H1 (cell line): ENCODE measurements around the gene ELMO1. TPM values are rescaled to one million over a fixed set of nuclear protein-coding genes. Genes with fewer than 3 reads are reported as not detected.

Experiments
- CTCF ChIA-PET: fragments of 300-600 bp; sonication (Branson Sonifier 250); formaldehyde crosslinking; loops from one replicate; lab custom pipeline; 2021; ENCODE audit not compliant: partially characterized antibody; lab: Charles Lee
- POLR2A ChIA-PET: fragments of 300-600 bp; sonication (Branson Sonifier 250); formaldehyde crosslinking; loops from one replicate; lab custom pipeline; 2021; ENCODE audit warnings: inconsistent platforms; ENCODE audit not compliant: partially characterized antibody; lab: Charles Lee
- DNase-seq, 2 experiments: peaks; one replicate each; pipeline versions ENCODE4 v3.0.0 to v3.0.0-alpha.2; 2010 to 2022; ENCODE audit warnings: low spot score in 2 of 2, low read depth in 1 of 2, mixed read lengths in 1 of 2
- FAIRE-seq: peaks from 2 replicates; lab custom pipeline; 2011; peaks lifted over from hg19 to GRCh38; lab: Jason Lieb, UNC
- H2AFZ ChIP-seq: 2 replicates; pipeline ENCODE4 v1.8.1; 2012; ENCODE audit warnings: low read length, inconsistent platforms
- H2AK5ac ChIP-seq: 2 replicates; pipeline ENCODE4 v1.6.1; 2013; ENCODE audit warnings: low read depth, low read length
- H2BK120ac ChIP-seq: replicated peaks from 2 replicates; pipeline ENCODE3; 2013; ENCODE audit warnings: low read depth, low read length, inconsistent platforms
- H2BK12ac ChIP-seq: 2 replicates; pipeline ENCODE4 v1.6.1; 2013; ENCODE audit warnings: low read depth, low read length
- H2BK15ac ChIP-seq: 2 replicates; pipeline ENCODE4 v1.6.1; 2013; ENCODE audit warnings: low read length
- H2BK20ac ChIP-seq: 2 replicates; pipeline ENCODE4 v1.6.1; 2013; ENCODE audit warnings: low read length
- H2BK5ac ChIP-seq: 2 replicates; pipeline ENCODE4 v1.6.1; 2013; ENCODE audit warnings: low read depth, low read length
- H3K14ac ChIP-seq: 2 replicates; pipeline ENCODE4 v1.6.1; 2013; ENCODE audit warnings: inconsistent platforms; ENCODE audit not compliant: insufficient read length
- H3K18ac ChIP-seq: 2 replicates; pipeline ENCODE4 v1.6.1; 2013; ENCODE audit warnings: low read length; ENCODE audit errors: extremely low read depth
- H3K23ac ChIP-seq: 2 replicates; pipeline ENCODE4 v1.6.1; 2013; ENCODE audit warnings: inconsistent platforms; ENCODE audit not compliant: insufficient read length
- H3K23me2 ChIP-seq: 2 replicates; pipeline ENCODE4 v1.6.1; 2013; ENCODE audit warnings: low read depth, low read length
- H3K27ac ChIP-seq: 2 replicates; pipeline ENCODE4 v1.6.1; 2011; ENCODE audit warnings: low read depth, low read length, inconsistent platforms
- H3K27me3 ChIP-seq, 4 experiments: replicated peaks in 1 of 4; 1 replicate in 1 of 4; 2 replicates in 3 of 4; pipeline versions ENCODE4 v1.6.1 to v1.8.1; 2011 to 2013; ENCODE audit warnings: low read length in 3 of 4, mild to moderate bottlenecking in 3 of 4, inconsistent platforms in 2 of 4, mixed read lengths in 2 of 4, moderate library complexity in 1 of 4; ENCODE audit not compliant: control insufficient read depth in 3 of 4, insufficient read depth in 3 of 4; ENCODE audit errors: extremely low read depth in 1 of 4
- H3K36me3 ChIP-seq, 4 experiments: 2 replicates each; pipeline versions ENCODE4 v1.6.1 to v1.8.1; 2011 to 2013; ENCODE audit warnings: mild to moderate bottlenecking in 4 of 4, low read length in 3 of 4, moderate library complexity in 2 of 4, control low read depth in 1 of 4, inconsistent platforms in 1 of 4; ENCODE audit not compliant: insufficient read depth in 4 of 4, control insufficient read depth in 2 of 4
- H3K4ac ChIP-seq: replicated peaks from 2 replicates; pipeline ENCODE3; 2013; ENCODE audit warnings: low read length, low read depth, mixed read lengths, inconsistent platforms; ENCODE audit not compliant: insufficient read length
- H3K4me1 ChIP-seq, 4 experiments: replicated peaks in 1 of 4; 1 replicate in 1 of 4; 2 replicates in 3 of 4; pipeline versions ENCODE4 v1.6.1 to v1.8.1; 2011 to 2013; ENCODE audit warnings: low read length in 3 of 4, inconsistent platforms in 2 of 4, mixed read lengths in 1 of 4; ENCODE audit not compliant: insufficient read depth in 4 of 4, control insufficient read depth in 3 of 4
- H3K4me2 ChIP-seq, 2 experiments: 2 replicates each; pipeline versions ENCODE4 v1.6.1 to v1.8.1; 2011 to 2013; ENCODE audit warnings: low read depth in 2 of 2, low read length in 2 of 2, control low read depth in 1 of 2, inconsistent platforms in 1 of 2, mild to moderate bottlenecking in 1 of 2; ENCODE audit not compliant: insufficient read depth in 1 of 2
- H3K4me3 ChIP-seq, 4 experiments: fragments of 200-600, 300-600 bp in 1 of 4; sonication (generic), shearing (Covaris generic), sonication (Bioruptor Twin) in 1 of 4; 2 replicates each; pipeline versions ENCODE4 v1.5.1 to v1.8.1; 2011 to 2016; ENCODE audit warnings: low read length in 4 of 4, low read depth in 3 of 4, control low read depth in 2 of 4, inconsistent platforms in 2 of 4, mild to moderate bottlenecking in 2 of 4, mixed read lengths in 1 of 4, moderate library complexity in 1 of 4; ENCODE audit not compliant: insufficient read depth in 2 of 4; ENCODE audit errors: extremely low read depth in 1 of 4
- H3K56ac ChIP-seq: replicated peaks from 2 replicates; pipeline ENCODE3; 2013; ENCODE audit warnings: low read depth, mild to moderate bottlenecking, mixed read lengths, low read length, inconsistent platforms; ENCODE audit not compliant: insufficient read length
- H3K79me1 ChIP-seq: 2 replicates; pipeline ENCODE4 v1.6.1; 2013; ENCODE audit warnings: low read depth, low read length, control low read depth
- H3K79me2 ChIP-seq, 2 experiments: 2 replicates each; pipeline versions ENCODE4 v1.6.1 to v1.8.1; 2012 to 2013; ENCODE audit warnings: low read length in 2 of 2, mild to moderate bottlenecking in 2 of 2, inconsistent platforms in 1 of 2; ENCODE audit not compliant: insufficient read depth in 2 of 2, control insufficient read depth in 1 of 2
- H3K9ac ChIP-seq, 4 experiments: replicated peaks in 1 of 4; 1 replicate in 1 of 4; 2 replicates in 3 of 4; pipeline versions ENCODE4 v1.6.1 to v1.8.1; 2011 to 2013; ENCODE audit warnings: low read depth in 3 of 4, low read length in 3 of 4, control low read depth in 2 of 4, mild to moderate bottlenecking in 2 of 4, moderate library complexity in 2 of 4, inconsistent platforms in 1 of 4; ENCODE audit errors: extremely low read depth in 1 of 4
- H3K9me3 ChIP-seq, 2 experiments: 2 replicates each; pipeline versions ENCODE4 v1.6.1 to v1.8.1; 2012 to 2013; ENCODE audit warnings: mild to moderate bottlenecking in 2 of 2, moderate library complexity in 2 of 2, control low read depth in 1 of 2, inconsistent platforms in 1 of 2, low read depth in 1 of 2, low read length in 1 of 2, mixed read lengths in 1 of 2; ENCODE audit not compliant: insufficient read depth in 2 of 2
- H4K20me1 ChIP-seq, 2 experiments: replicated peaks in 1 of 2; 2 replicates each; pipeline versions ENCODE3 to v1.8.1; 2011 to 2013; ENCODE audit warnings: inconsistent platforms in 2 of 2, low read length in 2 of 2, mild to moderate bottlenecking in 1 of 2; ENCODE audit not compliant: insufficient read depth in 2 of 2, control insufficient read depth in 1 of 2
- H4K5ac ChIP-seq: 2 replicates; pipeline ENCODE4 v1.6.1; 2013; ENCODE audit warnings: low read length, low read depth, mixed read lengths, inconsistent platforms; ENCODE audit not compliant: insufficient read length
- H4K8ac ChIP-seq: 2 replicates; pipeline ENCODE4 v1.8.0; 2013; ENCODE audit warnings: mild to moderate bottlenecking, moderate library complexity, low read length, inconsistent platforms; ENCODE audit not compliant: insufficient read depth; ENCODE audit errors: extremely low read depth
- H4K91ac ChIP-seq: replicated peaks from 2 replicates; pipeline ENCODE3; 2013; ENCODE audit warnings: low read length, mixed read lengths, inconsistent platforms; ENCODE audit not compliant: insufficient read length
- CBX8 ChIP-seq: fragments of 300-800, 300-1000 bp; sonication (generic); IDR thresholded peaks from 2 replicates; pipeline ENCODE4 v1.7.1; 2016; ENCODE audit warnings: low read depth, low read length, borderline replicate concordance
- CTCF ChIP-seq, 3 experiments: IDR thresholded peaks; 1 replicate in 2 of 3; 2 replicates in 1 of 3; pipeline versions ENCODE4 v1.5.1 to v1.6.1; 2011; ENCODE audit warnings: low read length in 3 of 3, mild to moderate bottlenecking in 3 of 3, inconsistent platforms in 2 of 3, low read depth in 1 of 3, moderate library complexity in 1 of 3; ENCODE audit not compliant: insufficient read depth in 1 of 3; ENCODE audit errors: control extremely low read depth in 1 of 3
- HDAC6 ChIP-seq: IDR thresholded peaks from one replicate; pipeline ENCODE4 v1.7.1; 2012; ENCODE audit warnings: low read depth, mild to moderate bottlenecking, inconsistent platforms, low read length, moderate library complexity
- NRF1 ChIP-seq: IDR thresholded peaks from 2 replicates; pipeline ENCODE4 v1.6.1; 2011; ENCODE audit warnings: mild to moderate bottlenecking, low read depth, low read length, improper control_type of control experiment
- RBBP5 ChIP-seq: IDR thresholded peaks from 2 replicates; pipeline ENCODE4 v1.7.1; 2012; ENCODE audit warnings: low read depth, mild to moderate bottlenecking, inconsistent platforms, low read length, moderate library complexity, borderline replicate concordance
- SIN3A ChIP-seq, 2 experiments: IDR thresholded peaks in 1 of 2; conservative IDR thresholded peaks in 1 of 2; 2 replicates each; pipeline ENCODE4 v1.6.1; 2011 to 2012; ENCODE audit warnings: low read length in 2 of 2, improper control_type of control experiment in 1 of 2, low read depth in 1 of 2, mild to moderate bottlenecking in 1 of 2
- SIRT6 ChIP-seq: IDR thresholded peaks from one replicate; pipeline ENCODE4 v1.7.1; 2012; ENCODE audit warnings: low read length, inconsistent platforms
- SIX5 ChIP-seq: IDR thresholded peaks from 2 replicates; pipeline ENCODE4 v1.6.1; 2011; ENCODE audit warnings: mild to moderate bottlenecking, low read depth, low read length
- TAF1 ChIP-seq: IDR thresholded peaks from 2 replicates; pipeline ENCODE4 v1.6.1; 2011; ENCODE audit warnings: mild to moderate bottlenecking, low read depth, low read length
- WGBS, 2 experiments: shearing (Covaris generic) in 1 of 2; methylation state at CpG; one replicate each; pipeline versions ENCODE4 v1.1.6 to v1.1.7; 2013 to 2015; ENCODE audit warnings: low lambda C conversion rate in 2 of 2, mixed read lengths in 2 of 2, inconsistent platforms in 1 of 2, low coverage in 1 of 2, missing lambda C conversion rate in 1 of 2; ENCODE audit not compliant: insufficient replicate concordance in 2 of 2, insufficient coverage in 1 of 2, insufficient read length in 1 of 2; ENCODE audit errors: extremely low coverage in 1 of 2, missing lambda C conversion rate in 1 of 2; 5-methylcytosine and 5-hydroxymethylcytosine counted together
- polyA plus RNA-seq, 7 experiments: library from polyadenylated mRNA; depleted of rRNA in 3 of 7; stranded (reverse) in 5 of 7; unstranded in 2 of 7; fragments of >200 nt in 5 of 7; fragments of 200-250 nt in 2 of 7; gene quantifications; 1 replicate in 5 of 7; 2 replicates in 1 of 7; 4 replicates in 1 of 7; pipeline versions ENCODE4 v1.2.1 to v1.2.3, GENCODE V29; 2011 to 2013; ENCODE audit warnings: missing spikeins in 2 of 7, mixed read lengths in 2 of 7
- total RNA-seq: library from RNA; stranded (reverse); fragmentation: NEBNext Ultra II Directional; extraction: Animal tissue kit (Norgen Biotek cat#: 25700); gene quantifications from 2 replicates; pipeline ENCODE4 v1.2.1, GENCODE V29; 2021
- TF ChIP-seq, protein P1 (sequence below): IDR thresholded peaks from 2 replicates; pipeline ENCODE4 v1.6.1; 2012; ENCODE audit warnings: inconsistent platforms
- TF ChIP-seq, protein P2 (sequence below): IDR thresholded peaks from 2 replicates; pipeline ENCODE4 v1.6.1; 2012; ENCODE audit warnings: inconsistent platforms

Gene ELMO1
- total and polyA plus RNA-seq, 2 of the 8 experiments (the other 6 are each of a cell fraction or from before 2014, with no cell fraction given), result 18.4 to 21.0 TPM

- no peaks in the 10 kb centered on the region for H3K9me3 ChIP-seq
- no peak overlapping the region for H2BK5ac ChIP-seq
- H3K4me2 ChIP-seq, result no peak overlapping the region
- H2BK20ac ChIP-seq, result no peak overlapping the region
- no peak overlapping the region for H3K4me3 ChIP-seq
- no peak overlapping the region for H2BK120ac ChIP-seq
- H3K56ac ChIP-seq, result no peak overlapping the region
- H3K27ac ChIP-seq, result no peak overlapping the region
- H3K79me1 ChIP-seq, result no peaks in the 10 kb centered on the region
- no peak overlapping the region for H4K91ac ChIP-seq
- WGBS, 2 experiments, result 73% methylated on average over 3 of the region's 3 CpGs; no CpG with 5 or more reads in 1 of the 2 experiments
- DNase-seq, result no peak
- H4K20me1 ChIP-seq, result no peaks in the 10 kb centered on the region
- no peak overlapping the region for H2AK5ac ChIP-seq
- H4K5ac ChIP-seq, result no peak overlapping the region
- H2BK12ac ChIP-seq, result no peak overlapping the region
- no peaks in the 10 kb centered on the region for H3K79me2 ChIP-seq
- no peak overlapping the region for H4K8ac ChIP-seq
- no peaks in the 10 kb centered on the region for H3K4me1 ChIP-seq
- FAIRE-seq, result no peak
- no peak overlapping the region for H3K9ac ChIP-seq
- no peaks in the 10 kb centered on the region; a peak in 1 of 8 replicates for H3K36me3 ChIP-seq
- POLR2A ChIA-PET, result no interaction called here
- no peak overlapping the region for H3K4ac ChIP-seq
- no peaks in the 10 kb centered on the region for H3K23me2 ChIP-seq
- H2AFZ ChIP-seq, result no peak overlapping the region
- H3K18ac ChIP-seq, result no peak overlapping the region
- H3K27me3 ChIP-seq, result no peaks in the 10 kb centered on the region
- H3K14ac ChIP-seq, result no peak overlapping the region
- no peak overlapping the region for H2BK15ac ChIP-seq
- CTCF ChIA-PET, result interaction anchor here (0.9 to 1.2 kb wide), 3 partner anchors 11 to 25 kb away, joined by 3 to 5 read pairs (median 4); no protein-coding TSS in a partner anchor
- no peak overlapping the region for H3K23ac ChIP-seq
- TF ChIP-seq CBX8, result no peak
- no peak for TF ChIP-seq RBBP5
- no peak for TF ChIP-seq TAF1
- no peak for TF ChIP-seq SIX5
- TF ChIP-seq CTCF (IDR thresholded peaks at IDR 0.05; ENCODE audit: control extremely low read depth in 1 of 3, insufficient read depth in 1 of 3, low read depth in 1 of 3, low read length in 3 of 3), result no peak
- TF ChIP-seq, protein P1, sequence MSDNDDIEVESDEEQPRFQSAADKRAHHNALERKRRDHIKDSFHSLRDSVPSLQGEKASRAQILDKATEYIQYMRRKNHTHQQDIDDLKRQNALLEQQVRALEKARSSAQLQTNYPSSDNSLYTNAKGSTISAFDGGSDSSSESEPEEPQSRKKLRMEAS, result no peak
- TF ChIP-seq, protein P2, sequence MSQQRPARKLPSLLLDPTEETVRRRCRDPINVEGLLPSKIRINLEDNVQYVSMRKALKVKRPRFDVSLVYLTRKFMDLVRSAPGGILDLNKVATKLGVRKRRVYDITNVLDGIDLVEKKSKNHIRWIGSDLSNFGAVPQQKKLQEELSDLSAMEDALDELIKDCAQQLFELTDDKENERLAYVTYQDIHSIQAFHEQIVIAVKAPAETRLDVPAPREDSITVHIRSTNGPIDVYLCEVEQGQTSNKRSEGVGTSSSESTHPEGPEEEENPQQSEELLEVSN, result no peak
- no peak for TF ChIP-seq HDAC6
- TF ChIP-seq SIN3A (conservative IDR thresholded peaks at IDR 0.05 in 1 of 2, IDR thresholded peaks at IDR 0.05 in 1 of 2; ENCODE audit: low read depth in 1 of 2, low read length in 2 of 2), result no peak
- TF ChIP-seq SIRT6, result no peak
- no peak for TF ChIP-seq NRF1
These were observed 139.2 kb downstream of the ELMO1 start for GRCh38 chr7:37309493-37309892.
